Glutamatergic neuron (in vitro differentiated cells): ENCODE data around the gene OLFML3. TPM values are rescaled to one million over a fixed set of nuclear protein-coding genes. Genes with fewer than 3 reads are reported as not detected.

Experiments used
- DNase-seq: peaks from one replicate; pipeline ENCODE4 v3.0.0; 2022
- H3K27ac Mint-ChIP-seq: one replicate; pipeline ENCODE4 v1.8.0; 2020; ENCODE audit warnings: mild to moderate bottlenecking, mixed read lengths, inconsistent platforms; ENCODE audit not compliant: unreplicated experiment
- H3K27me3 Mint-ChIP-seq: one replicate; pipeline ENCODE4 v1.8.0; 2020; ENCODE audit warnings: mild to moderate bottlenecking, moderate library complexity, mixed read lengths, inconsistent platforms; ENCODE audit not compliant: unreplicated experiment
- H3K36me3 Mint-ChIP-seq: one replicate; pipeline ENCODE4 v1.8.0; 2020; ENCODE audit warnings: mild to moderate bottlenecking, mixed read lengths, inconsistent platforms; ENCODE audit not compliant: unreplicated experiment
- H3K4me1 Mint-ChIP-seq: one replicate; pipeline ENCODE4 v1.8.0; 2020; ENCODE audit warnings: mild to moderate bottlenecking, low read depth, mixed read lengths, inconsistent platforms; ENCODE audit not compliant: unreplicated experiment
- H3K4me3 Mint-ChIP-seq: one replicate; pipeline ENCODE4 v1.8.0; 2020; ENCODE audit warnings: mild to moderate bottlenecking, mixed read lengths, inconsistent platforms; ENCODE audit not compliant: unreplicated experiment
- H3K9me3 Mint-ChIP-seq: one replicate; pipeline ENCODE4 v1.8.0; 2020; ENCODE audit warnings: mild to moderate bottlenecking, moderate library complexity, mixed read lengths, inconsistent platforms; ENCODE audit not compliant: unreplicated experiment
- total RNA-seq: library from RNA; stranded (reverse); fragmentation: NEBNext Ultra II Directional; extraction: Animal tissue kit (Norgen Biotek cat#: 25700); gene quantifications from one replicate; pipeline ENCODE4 v1.2.1, GENCODE V29; 2021; ENCODE audit not compliant: unreplicated experiment
- TF ChIP-seq, protein P1 (sequence below): fragments of 200-600 bp; sonication (generic); IDR thresholded peaks from one replicate; pipeline ENCODE4 v1.5.0; 2021; ENCODE audit not compliant: partially characterized antibody, unreplicated experiment

The OLFML3 gene
- total RNA-seq, 1 donor from 2014 or later: 2.9 TPM

DNA sequence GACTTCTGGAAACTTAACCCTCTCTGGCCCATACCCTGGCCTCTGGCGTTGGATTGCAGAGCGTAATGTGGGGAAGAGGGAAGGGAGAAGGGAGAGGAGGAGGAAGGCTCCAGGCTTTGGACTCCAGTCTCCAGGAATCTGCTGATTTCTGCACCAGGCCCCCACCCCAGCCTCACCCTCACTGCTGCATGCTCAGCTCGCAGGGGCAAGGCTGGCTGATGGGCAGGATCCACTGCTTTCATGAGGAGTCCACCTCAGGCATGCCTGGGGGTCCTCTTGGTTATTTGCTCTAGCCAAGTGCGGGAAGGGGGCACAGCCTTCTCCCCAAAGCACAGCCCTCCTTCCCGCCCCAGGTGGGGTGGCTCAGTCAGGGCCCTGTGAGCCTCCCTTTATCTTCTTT, 3.7 kb downstream of the OLFML3 start:
- Mint-ChIP-seq H3K9me3 (peaks cover 5% of the 10 kb centered on the region), H3K4me1 (peaks cover 28% of the 10 kb centered on the region), H3K27me3 (peaks cover 13% of the 10 kb centered on the region), H3K36me3 (no peaks in the 10 kb centered on the region), H3K4me3 (no peak overlapping the region), H3K27ac (no peak overlapping the region)
- TF ChIP-seq, protein P1, sequence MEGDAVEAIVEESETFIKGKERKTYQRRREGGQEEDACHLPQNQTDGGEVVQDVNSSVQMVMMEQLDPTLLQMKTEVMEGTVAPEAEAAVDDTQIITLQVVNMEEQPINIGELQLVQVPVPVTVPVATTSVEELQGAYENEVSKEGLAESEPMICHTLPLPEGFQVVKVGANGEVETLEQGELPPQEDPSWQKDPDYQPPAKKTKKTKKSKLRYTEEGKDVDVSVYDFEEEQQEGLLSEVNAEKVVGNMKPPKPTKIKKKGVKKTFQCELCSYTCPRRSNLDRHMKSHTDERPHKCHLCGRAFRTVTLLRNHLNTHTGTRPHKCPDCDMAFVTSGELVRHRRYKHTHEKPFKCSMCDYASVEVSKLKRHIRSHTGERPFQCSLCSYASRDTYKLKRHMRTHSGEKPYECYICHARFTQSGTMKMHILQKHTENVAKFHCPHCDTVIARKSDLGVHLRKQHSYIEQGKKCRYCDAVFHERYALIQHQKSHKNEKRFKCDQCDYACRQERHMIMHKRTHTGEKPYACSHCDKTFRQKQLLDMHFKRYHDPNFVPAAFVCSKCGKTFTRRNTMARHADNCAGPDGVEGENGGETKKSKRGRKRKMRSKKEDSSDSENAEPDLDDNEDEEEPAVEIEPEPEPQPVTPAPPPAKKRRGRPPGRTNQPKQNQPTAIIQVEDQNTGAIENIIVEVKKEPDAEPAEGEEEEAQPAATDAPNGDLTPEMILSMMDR: no peak
- no peak for DNase-seq

DNA sequence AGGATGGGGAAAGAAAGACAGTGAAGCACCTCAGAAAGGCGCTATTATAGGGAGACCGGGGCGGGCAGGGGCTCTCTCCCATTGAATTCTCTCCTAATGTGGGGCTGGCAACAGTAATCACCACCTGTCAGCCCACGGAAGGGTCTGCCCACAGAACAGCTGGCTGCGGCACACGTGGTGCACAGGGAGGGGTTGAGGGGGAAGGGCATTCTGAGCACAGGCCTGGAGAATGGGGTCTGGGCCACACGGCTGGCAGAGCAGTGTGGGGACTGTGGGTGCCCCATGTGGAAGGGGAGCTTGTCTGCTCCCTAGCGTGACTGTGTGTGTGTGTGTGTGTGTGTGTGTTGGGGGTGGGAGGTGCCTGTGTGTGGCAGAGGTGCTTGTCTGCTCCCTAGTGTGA, 4.1 kb downstream of the OLFML3 start:
- peaks cover 13% of the 10 kb centered on the region for H3K27me3 Mint-ChIP-seq
- TF ChIP-seq, protein P1: no peak
- no peaks in the 10 kb centered on the region for H3K36me3 Mint-ChIP-seq
- peak overlapping the region; percentile 14 for H3K4me3 Mint-ChIP-seq
- no peak for DNase-seq
- peaks cover 5% of the 10 kb centered on the region for H3K9me3 Mint-ChIP-seq
- H3K4me1 Mint-ChIP-seq: peaks cover 24% of the 10 kb centered on the region
- peak overlapping the region; percentile 44 for H3K27ac Mint-ChIP-seq

DNA sequence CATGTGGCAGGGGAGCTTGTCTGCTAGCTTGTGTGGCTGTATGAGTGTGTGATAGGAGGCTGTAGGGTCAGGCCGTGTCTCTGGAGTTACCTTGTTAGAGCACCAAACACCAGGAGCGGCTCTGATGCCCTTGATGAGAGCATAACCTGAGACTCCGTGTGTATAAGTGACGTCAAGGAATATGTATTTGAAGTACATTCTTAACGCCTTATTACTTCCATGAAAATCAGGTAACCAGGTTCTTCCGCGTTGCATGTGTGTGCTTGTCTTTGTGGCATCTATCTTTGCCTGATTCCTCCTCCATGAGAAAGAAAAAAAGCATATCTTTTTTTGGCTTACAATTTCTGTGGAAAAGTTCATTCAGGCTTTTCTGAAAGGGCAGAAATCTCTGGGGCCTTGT, 4.6 kb downstream of the OLFML3 start:
- DNase-seq: no peak
- TF ChIP-seq, protein P1: no peak
- no peaks in the 10 kb centered on the region for H3K36me3 Mint-ChIP-seq
- H3K4me3 Mint-ChIP-seq: peak overlapping the region; percentile 14
- H3K27me3 Mint-ChIP-seq: peaks cover 13% of the 10 kb centered on the region
- H3K9me3 Mint-ChIP-seq: peaks cover 5% of the 10 kb centered on the region
- H3K4me1 Mint-ChIP-seq: peaks cover 21% of the 10 kb centered on the region
- H3K27ac Mint-ChIP-seq: peak overlapping the region; percentile 44

DNA sequence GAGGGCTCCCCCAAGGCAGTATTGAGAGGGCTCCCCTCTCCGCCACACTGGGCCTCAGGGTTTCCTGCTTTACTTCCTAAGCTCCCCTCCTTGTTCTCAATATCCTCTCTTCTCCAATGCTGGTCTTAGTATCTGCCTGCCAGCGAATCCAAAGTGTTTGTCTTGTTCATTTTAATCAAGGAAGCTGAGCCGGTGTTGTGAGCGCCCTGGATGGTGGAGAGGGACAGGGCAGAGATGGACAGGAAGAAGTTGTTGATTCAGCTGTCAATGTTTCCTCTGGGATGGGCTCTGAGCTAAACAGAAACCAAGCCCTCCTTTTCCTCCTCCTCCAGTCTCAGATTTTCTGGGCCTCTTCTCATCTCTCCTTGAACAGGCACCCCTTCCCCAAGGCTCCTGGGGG, 5.4 kb downstream of the OLFML3 start:
- peaks cover 17% of the 10 kb centered on the region for H3K4me1 Mint-ChIP-seq
- TF ChIP-seq, protein P1: no peak
- H3K4me3 Mint-ChIP-seq: no peak overlapping the region
- peaks cover 13% of the 10 kb centered on the region for H3K27me3 Mint-ChIP-seq
- DNase-seq: no peak
- peaks cover 3% of the 10 kb centered on the region for H3K9me3 Mint-ChIP-seq
- H3K36me3 Mint-ChIP-seq: no peaks in the 10 kb centered on the region
- H3K27ac Mint-ChIP-seq: no peak overlapping the region

DNA sequence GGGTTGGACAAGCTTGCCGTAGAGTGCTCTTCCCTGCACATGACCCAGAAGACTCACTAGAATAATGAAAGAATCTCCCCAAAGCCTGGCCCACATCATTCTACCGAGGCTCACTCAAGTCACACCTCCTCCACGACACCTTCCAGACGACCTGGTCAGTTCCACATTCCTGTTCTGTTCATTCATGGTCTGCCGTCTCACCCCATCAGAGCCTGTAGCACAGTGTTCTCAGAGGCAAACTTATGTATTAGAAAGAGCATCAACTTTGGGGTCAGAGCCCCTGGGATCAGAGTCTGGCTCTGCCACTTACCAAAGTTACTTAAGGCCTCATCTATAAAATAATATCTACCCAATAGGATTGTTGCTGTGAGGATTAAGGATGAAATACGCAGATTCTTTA, 7.5 kb downstream of the OLFML3 start:
- H3K9me3 Mint-ChIP-seq: peaks cover 3% of the 10 kb centered on the region
- H3K27ac Mint-ChIP-seq: no peak overlapping the region
- DNase-seq: no peak
- peaks cover 11% of the 10 kb centered on the region for H3K27me3 Mint-ChIP-seq
- H3K4me3 Mint-ChIP-seq: no peak overlapping the region
- no peaks in the 10 kb centered on the region for H3K36me3 Mint-ChIP-seq
- TF ChIP-seq, protein P1: no peak
- peaks cover 10% of the 10 kb centered on the region for H3K4me1 Mint-ChIP-seq
